Left kidney (tissue), 8 donors: ENCODE measurements around the gene VSIG10L2. TPM values are rescaled to one million over a fixed set of nuclear protein-coding genes. Genes with fewer than 3 reads are reported as not detected.
"Not testable (repeated sequence)": the region's sequence is repeated elsewhere in the genome, so short reads cannot be mapped to it uniquely, and the experiment has no call there.

Experiments
- DNase-seq: peaks from one replicate; pipeline ENCODE4 v3.0.0-alpha.2; 2013
- long read RNA-seq, 8 donors: transcript quantifications; one replicate each; lab custom pipeline, GENCODE V29; 2026
- polyA plus RNA-seq: library from polyadenylated mRNA; unstranded; fragments of 120-200 nt; gene quantifications from one replicate; pipeline ENCODE4 v1.2.1, GENCODE V29; 2013; ENCODE audit not compliant: insufficient read length

Gene VSIG10L2
- not detected for polyA plus RNA-seq
- long read RNA-seq, donor 1: 0 reads
- long read RNA-seq, donor 2: 0 reads
- long read RNA-seq, donor 3: 0 reads
- long read RNA-seq, donor 4: 0 reads
- long read RNA-seq, donor 5: 0 reads
- long read RNA-seq, donor 6: 0 reads
- long read RNA-seq, donor 7: 0 reads
- long read RNA-seq, donor 8: 0 reads

DNA sequence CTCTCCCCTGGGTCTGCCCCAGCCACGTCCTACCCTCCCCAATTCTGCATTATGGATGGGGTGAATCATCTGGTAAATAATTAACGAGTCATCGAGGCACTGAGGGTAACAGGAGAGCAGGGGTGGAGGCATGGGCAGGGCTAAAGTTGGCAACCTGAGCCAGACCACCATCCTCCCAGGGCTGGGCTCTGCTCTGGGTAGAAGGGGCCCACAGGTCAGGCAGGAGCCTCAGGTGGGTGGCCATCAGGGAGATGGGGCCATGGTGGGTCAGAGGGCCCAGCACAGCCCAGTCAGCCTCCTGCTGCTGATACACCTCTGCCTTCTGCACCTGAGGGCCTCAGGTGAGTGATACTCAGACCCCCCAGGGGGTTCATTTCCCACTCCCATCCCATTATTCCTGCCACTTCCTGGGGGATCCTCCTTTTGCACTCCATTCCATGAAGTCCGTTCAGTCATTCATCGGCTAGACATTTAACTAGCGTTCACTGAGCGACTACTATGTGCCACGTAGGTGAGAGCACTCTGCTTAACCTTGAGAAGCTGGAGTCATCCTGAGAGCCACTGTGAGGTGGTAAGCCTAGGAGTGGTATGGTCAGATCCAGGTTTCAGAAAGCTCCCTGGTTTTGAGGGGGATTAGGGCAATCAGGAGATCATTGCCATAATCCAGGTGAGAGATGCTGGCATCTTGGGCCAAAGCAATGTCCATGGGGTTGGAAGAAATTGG, at the start of gene VSIG10L2:
TSS of gene VSIG10L2 (plus strand) at position 248 of the 724 bp plus-strand sequence. CDS start at position 260, 12 bp downstream.
- no peak for DNase-seq

DNA sequence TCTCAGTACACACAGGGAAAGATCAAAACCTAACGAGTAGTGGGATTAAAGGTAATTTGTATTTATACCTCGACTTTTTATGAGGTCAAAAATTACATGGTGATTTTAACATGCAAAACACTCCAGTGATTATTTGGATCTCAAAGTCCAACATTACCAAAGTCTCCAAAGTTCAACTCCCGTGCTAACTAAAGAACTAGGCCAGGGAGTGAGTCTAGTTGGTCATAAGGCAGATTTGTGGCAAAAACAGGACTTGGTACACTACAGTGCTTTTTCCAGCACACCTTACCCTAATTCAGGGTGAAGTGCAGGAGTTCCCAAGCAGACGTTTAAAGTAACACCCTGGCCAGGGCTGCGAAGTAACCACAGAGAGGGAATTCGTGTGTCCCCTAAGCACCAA, 44.0 kb upstream of the VSIG10L2 start:
- DNase-seq: no peak

- DNase-seq: no peak
These were observed 43.4 kb upstream of the VSIG10L2 start for GRCh38 chr11:125902277-125902926.

- DNase-seq: peak; percentile 88
These were observed 42.7 kb upstream of the VSIG10L2 start, which contains the start of gene PUS3 for GRCh38 chr11:125902927-125903710. Gene PUS3 (minus strand): TSS chr11:125903206. CDS start chr11:125896284, 6,922 bp downstream.

- peak; percentile 41 for DNase-seq
These were observed 41.9 kb upstream of the VSIG10L2 start, which contains the start of gene DDX25 for GRCh38 chr11:125903711-125904659. Gene DDX25 (plus strand): TSS chr11:125904508. CDS start chr11:125904518, 10 bp downstream.

- DNase-seq: no peak
These were observed 41.2 kb upstream of the VSIG10L2 start for GRCh38 chr11:125904678-125905077.

DNA sequence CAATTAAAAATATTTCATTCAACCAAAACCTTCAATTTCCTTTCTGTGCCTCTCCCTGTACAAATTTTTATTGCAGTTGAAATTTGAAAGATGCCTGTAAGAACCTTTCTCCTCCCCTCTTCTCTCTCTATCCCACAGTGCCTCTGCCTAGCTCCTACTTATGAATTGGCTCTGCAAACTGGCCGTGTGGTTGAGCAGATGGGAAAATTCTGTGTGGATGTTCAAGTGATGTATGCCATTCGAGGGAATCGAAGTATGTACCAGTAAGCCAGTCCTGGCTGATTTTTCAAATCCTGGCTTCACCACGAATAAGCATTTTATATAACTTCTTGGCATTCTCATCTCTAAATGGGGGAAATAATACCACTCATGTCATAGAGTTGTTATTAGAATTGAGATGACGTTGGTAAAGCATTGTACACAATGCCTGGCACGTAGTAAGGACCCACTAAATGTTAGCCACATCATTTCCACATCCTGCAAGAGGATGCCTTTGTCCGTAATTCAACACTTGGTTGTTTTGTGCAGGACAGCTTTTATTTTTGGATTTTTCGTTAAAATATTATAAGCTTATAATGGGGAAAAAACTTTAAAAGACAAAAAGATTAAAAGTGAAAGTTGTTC, 35.5 kb upstream of the VSIG10L2 start:
- no peak for DNase-seq

GRCh38 chr11:125914601-125915000, 31.2 kb upstream of the VSIG10L2 start:
- not testable (repeated sequence) for DNase-seq

DNA sequence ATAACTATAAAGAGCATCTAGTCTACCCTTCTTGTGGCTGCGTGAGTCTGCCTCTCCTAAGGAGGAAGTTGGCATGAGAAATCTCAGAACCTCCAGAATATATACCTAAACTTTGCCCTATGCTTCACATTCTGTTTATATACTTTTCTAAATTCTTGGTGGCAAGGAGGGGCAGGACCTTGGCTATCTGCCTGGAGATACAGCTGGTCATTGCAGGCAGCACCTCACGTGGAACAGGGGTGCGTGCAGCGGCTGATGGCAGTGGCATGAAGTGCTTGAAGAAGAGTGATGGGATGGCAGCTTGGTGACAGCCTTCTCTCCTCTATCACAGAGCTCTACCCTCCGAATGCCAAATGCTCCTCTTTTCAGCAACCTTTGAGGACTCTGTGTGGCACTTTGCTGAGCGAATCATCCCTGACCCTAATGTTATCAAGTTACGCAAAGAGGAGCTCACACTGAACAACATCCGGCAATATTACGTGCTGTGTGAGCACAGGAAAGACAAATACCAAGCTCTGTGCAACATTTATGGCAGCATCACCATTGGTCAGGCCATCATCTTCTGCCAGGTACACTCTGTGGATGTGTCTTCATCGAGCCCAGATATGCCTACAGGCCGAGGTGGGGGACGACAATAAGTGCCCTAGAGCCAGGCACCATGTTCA, 29.0 kb upstream of the VSIG10L2 start:
- no peak for DNase-seq

DNA sequence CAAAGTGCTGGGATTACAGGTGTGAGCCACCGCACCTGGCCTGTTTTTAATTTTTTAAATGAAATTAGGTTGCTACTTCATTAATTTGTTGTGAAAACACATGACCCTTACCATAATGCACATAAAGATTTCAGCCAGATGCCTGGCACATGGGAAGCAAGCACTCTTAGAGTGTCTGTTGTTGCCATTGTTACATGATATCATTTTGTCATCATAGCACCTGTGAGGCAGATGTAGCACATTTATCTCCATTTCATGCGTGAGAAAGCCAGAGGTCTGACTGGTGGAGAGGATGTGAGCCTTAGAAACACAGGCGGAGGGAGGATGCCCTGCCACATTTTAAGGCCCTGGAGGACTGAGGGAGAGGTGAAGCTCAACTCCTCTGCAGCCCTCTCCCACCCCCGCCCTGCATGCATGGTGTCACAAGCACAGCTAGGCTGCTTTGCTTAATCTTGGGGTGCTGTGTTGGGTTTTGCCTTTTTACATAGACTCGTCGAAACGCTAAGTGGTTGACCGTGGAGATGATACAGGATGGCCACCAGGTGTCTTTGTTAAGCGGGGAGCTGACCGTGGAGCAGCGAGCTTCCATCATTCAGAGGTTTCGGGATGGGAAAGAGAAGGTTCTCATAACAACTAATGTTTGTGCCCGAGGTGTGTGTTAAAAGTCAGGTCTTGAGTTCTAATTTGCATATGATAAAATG, 27.6 kb upstream of the VSIG10L2 start:
- DNase-seq: no peak

- DNase-seq: no peak
These were observed 24.8 kb upstream of the VSIG10L2 start for GRCh38 chr11:125921042-125921441.

- DNase-seq: no peak
These were observed 23.7 kb upstream of the VSIG10L2 start for GRCh38 chr11:125922156-125922555.

GRCh38 chr11:125923012-125923579, 22.7 kb upstream of the VSIG10L2 start:
- peak; percentile 82 for DNase-seq

DNA sequence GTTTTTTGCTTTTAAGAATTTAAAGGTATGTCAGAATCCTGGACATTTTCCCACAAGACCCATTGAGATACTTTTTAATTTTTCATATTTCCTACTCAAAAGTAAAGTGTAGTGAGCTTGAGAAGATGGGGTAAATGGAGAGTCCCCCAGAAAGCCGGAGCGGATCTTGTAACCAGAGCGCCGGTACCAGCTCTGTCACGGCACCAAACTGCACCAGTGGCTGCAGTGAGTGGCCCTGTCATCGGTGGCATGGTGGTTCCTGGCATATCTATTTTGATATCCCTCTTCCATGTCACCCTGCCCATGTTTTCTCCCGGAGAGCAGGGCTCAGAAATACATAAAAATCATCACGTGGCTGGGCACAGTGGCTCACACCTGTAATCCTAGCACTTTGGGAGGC, 22.2 kb upstream of the VSIG10L2 start:
- DNase-seq: no peak

DNA sequence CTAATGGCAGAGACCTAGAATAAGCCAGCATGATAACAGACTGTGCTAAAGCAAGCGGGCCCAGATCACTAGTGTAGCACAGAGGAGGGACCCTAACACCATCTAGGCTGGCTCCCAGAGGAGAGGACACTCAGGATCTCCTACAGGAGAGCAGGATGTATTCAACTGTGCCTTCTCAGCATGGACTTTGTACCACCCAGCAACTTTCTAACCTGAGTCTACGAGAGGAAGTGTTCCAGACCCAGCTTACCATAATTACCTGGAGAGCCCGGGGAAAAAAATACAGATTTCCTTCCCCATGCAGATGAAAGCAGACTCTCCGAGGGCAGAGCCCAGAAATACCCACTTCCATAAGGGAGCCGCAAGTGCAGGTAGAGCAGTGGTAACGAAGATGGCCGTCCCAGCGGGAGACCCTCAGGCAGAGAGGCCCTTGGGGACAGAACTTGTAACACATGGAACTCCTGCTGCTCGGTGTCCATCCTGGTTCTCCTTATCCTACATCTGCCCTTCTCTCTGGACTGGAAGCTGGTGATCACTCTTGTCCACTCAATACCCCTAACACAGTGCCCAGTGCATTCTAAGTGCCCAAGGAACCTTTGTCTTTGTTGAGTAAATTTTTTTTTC, 21.3 kb upstream of the VSIG10L2 start:
- no peak for DNase-seq

- DNase-seq: no peak
These were observed 20.6 kb upstream of the VSIG10L2 start for GRCh38 chr11:125925247-125925740.

DNA sequence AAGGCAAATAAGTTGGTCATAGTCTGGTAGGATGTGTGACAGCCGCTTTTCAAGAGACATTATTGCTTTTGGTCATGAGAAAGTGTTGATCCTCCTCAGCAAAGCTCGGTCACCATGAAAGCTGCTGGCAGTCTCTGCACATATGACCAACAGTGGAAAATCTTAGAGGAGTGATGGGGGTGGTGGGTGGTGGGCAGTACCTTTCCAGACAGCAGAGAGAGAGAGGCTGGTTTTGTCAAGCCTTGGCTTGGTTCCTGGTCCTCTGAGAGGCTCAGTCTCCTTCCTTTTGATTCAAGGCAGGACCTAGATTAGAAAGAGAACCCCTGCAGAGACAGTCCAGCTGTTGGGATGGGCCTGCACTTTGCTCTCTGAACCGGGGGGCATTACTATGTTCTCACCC, 20.0 kb upstream of the VSIG10L2 start:
- DNase-seq: no peak

DNA sequence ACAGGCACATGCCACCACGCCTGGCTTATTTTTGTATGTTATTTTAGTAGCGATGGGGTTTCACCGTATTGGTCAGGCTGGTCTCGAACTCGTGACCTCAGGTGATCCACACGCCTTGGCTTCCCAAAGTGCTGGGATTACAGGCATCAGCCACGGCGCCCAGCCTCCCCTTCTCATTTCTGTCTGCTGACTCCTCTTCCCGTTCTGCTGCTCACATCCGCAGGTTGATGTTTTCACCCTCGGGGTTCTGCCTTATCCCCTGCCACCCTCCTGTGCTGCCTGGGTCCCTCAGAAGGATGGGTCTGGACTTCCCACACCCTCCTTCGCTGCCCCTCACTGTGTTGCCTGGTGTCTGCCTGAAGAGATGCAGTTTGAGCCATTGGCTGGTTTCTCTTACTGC, 19.2 kb upstream of the VSIG10L2 start:
- DNase-seq: no peak
